Breast epithelium (tissue), 4 donors: Measurements from ENCODE around the gene B2M. TPM values are rescaled to one million over a fixed set of nuclear protein-coding genes. Genes with fewer than 3 reads are reported as not detected.
"Not testable (repeated sequence)": the region's sequence is repeated elsewhere in the genome, so short reads cannot be mapped to it uniquely, and the experiment has no call there.

ENCODE experiments used
- DNase-seq, 2 donors: peaks; one replicate each; pipeline ENCODE4 v3.0.0-alpha.2; 2019; ENCODE audit warnings: low spot score in 2 of 2
- H3K27ac ChIP-seq, 2 donors: fragments of 200-600 bp; sonication (generic) in 1 of 2; one replicate each; pipeline ENCODE4 v1.5.1; 2016 to 2019; ENCODE audit warnings: mild to moderate bottlenecking in 1 of 2
- H3K27me3 ChIP-seq, 2 donors: fragments of 200-600 bp; sonication (generic) in 1 of 2; one replicate each; pipeline versions ENCODE4 v1.5.1 to v1.6.0; 2017 to 2019; ENCODE audit warnings: control low read depth in 1 of 2, mild to moderate bottlenecking in 1 of 2
- H3K36me3 ChIP-seq: fragments of 200-600 bp; one replicate; pipeline ENCODE4 v1.5.1; 2019
- H3K4me1 ChIP-seq, 2 donors: fragments of 200-600 bp; sonication (generic); one replicate each; pipeline ENCODE4 v1.5.1; 2016 to 2019; ENCODE audit warnings: control low read depth in 1 of 2
- H3K4me3 ChIP-seq, 3 donors: fragments of 200-600 bp; sonication (generic); 1 replicate in 2 of 3; 2 replicates in 1 of 3; pipeline ENCODE4 v1.5.1; 2016 to 2019; ENCODE audit warnings: mild to moderate bottlenecking in 3 of 3, moderate library complexity in 2 of 3
- H3K9me3 ChIP-seq, 2 donors: fragments of 200-600 bp; sonication (generic) in 1 of 2; one replicate each; pipeline ENCODE4 v1.5.1; 2016 to 2019; ENCODE audit warnings: control low read depth in 1 of 2
- POLR2A ChIP-seq: fragments of 450-650 bp; IDR thresholded peaks from one replicate; pipeline ENCODE4 v1.6.1; 2016; ENCODE audit warnings: antibody characterized with exemption, mild to moderate bottlenecking, moderate library complexity
- POLR2AphosphoS5 ChIP-seq, 3 donors: sonication (generic); formaldehyde crosslinking; IDR thresholded peaks; one replicate each; pipeline ENCODE4 v1.6.1; 2017; ENCODE audit warnings: antibody characterized with exemption in 3 of 3
- intact Hi-C: fragments of 100-400 bp; cut with DNase I; formaldehyde crosslinking; loops from one replicate; pipeline ENCODE4 v1.15.1; 2023; ENCODE audit warnings: low total_unique reads
- total RNA-seq, 3 donors: library from RNA; depleted of rRNA; stranded (reverse); fragments of >200 nt; gene quantifications; one replicate each; pipeline ENCODE4 v1.1.0, GENCODE V29; 2016
- TF ChIP-seq, protein P1 (sequence below), 3 donors: fragments of 450-650 bp; IDR thresholded peaks; one replicate each; pipeline ENCODE4 v1.5.1; 2016 to 2017; ENCODE audit warnings: antibody characterized with exemption in 3 of 3, mild to moderate bottlenecking in 3 of 3, moderate library complexity in 3 of 3

B2M gene
- total RNA-seq, 3 donors from 2014 or later, result 2,658 to 3,703 (median 3,086) TPM

DNA sequence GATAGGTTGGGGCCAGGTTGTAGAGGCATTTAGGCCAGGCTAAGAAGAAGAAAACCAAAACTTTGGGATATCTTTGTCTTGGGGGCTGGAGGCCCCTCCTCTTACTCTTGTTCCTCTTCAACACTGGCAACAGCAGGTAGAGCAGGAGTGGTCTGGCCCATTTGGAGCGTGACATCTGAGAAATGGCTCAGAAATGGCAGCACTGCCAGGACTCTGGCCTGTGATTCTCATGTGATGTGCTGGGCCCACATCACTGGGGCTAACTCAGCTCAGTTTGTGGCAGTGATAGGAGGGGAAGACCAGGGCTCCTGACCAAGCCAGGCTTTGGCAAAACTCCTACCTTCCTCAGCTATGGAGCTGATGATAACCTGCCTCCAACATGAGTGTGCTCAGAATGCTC, 18.7 kb upstream of the B2M start:
- TF ChIP-seq, protein P1, sequence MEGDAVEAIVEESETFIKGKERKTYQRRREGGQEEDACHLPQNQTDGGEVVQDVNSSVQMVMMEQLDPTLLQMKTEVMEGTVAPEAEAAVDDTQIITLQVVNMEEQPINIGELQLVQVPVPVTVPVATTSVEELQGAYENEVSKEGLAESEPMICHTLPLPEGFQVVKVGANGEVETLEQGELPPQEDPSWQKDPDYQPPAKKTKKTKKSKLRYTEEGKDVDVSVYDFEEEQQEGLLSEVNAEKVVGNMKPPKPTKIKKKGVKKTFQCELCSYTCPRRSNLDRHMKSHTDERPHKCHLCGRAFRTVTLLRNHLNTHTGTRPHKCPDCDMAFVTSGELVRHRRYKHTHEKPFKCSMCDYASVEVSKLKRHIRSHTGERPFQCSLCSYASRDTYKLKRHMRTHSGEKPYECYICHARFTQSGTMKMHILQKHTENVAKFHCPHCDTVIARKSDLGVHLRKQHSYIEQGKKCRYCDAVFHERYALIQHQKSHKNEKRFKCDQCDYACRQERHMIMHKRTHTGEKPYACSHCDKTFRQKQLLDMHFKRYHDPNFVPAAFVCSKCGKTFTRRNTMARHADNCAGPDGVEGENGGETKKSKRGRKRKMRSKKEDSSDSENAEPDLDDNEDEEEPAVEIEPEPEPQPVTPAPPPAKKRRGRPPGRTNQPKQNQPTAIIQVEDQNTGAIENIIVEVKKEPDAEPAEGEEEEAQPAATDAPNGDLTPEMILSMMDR (IDR thresholded peaks at IDR 0.05), result no peak
- TF ChIP-seq POLR2A, result no peak
- TF ChIP-seq POLR2AphosphoS5 (IDR thresholded peaks at IDR 0.05), result no peak
- DNase-seq, result no peak
- Histone ChIP-seq H3K27me3 (no peaks in the 10 kb centered on the region), H3K4me1 (no peaks in the 10 kb centered on the region), H3K27ac (no peak overlapping the region), H3K36me3 (no peaks in the 10 kb centered on the region), H3K9me3 (no peaks in the 10 kb centered on the region), H3K4me3 (no peak overlapping the region)
- intact Hi-C loops, result no loop called here

DNA sequence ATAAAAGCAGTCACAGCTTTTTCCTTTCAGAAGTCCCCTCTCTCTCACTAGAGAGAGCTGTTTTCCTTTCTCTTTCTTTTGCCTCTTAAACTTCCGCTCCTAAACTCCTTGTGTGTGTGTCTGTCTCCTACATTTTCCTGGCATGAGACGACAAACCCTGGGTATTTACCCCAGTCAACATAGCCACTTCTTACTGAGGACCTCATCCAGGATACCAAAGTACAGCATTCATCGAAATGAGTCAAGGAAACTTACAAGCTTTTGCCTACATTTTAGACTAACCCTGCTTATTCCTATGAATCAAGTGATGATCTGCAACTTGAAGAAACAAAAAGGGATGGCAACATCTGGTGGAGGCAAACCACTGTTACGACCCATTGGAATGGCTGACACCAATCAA, 16.9 kb upstream of the B2M start:
- H3K36me3 ChIP-seq, result no peaks in the 10 kb centered on the region
- TF ChIP-seq POLR2A, result no peak
- TF ChIP-seq POLR2AphosphoS5 (IDR thresholded peaks at IDR 0.05), result no peak
- TF ChIP-seq, protein P1 (IDR thresholded peaks at IDR 0.05), result no peak
- intact Hi-C loops, result no loop called here

DNA sequence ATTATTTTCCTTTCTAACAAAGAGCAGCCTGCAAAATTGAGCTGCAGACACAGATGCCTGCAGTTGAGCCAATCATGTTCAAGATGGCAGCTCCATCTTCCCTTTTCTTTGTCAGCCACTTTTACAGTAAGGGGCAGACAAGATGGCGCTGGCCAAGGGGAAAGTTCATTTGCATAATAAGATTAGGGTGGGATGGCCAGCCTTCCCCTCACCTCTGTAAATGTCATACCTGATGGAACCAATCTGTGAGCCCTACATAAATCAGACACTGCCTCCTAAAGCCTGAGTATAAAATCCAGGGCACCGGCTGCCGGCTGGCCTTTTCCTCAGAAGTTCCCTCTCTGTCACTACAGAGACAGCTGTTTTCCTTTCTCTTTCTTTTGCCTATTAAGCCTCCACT, 16.0 kb upstream of the B2M start:
- Histone ChIP-seq H3K9me3 (peaks cover 0 to 4% of the 10 kb centered on the region in 2 donors), H3K36me3 (no peaks in the 10 kb centered on the region), H3K4me3 (no peak overlapping the region), H3K27me3 (no peaks in the 10 kb centered on the region), H3K27ac (no peak overlapping the region), H3K4me1 (no peaks in the 10 kb centered on the region)
- intact Hi-C loops, result no loop called here
- no peak for TF ChIP-seq POLR2AphosphoS5 (IDR thresholded peaks at IDR 0.05)
- no peak for TF ChIP-seq POLR2A
- TF ChIP-seq, protein P1 (IDR thresholded peaks at IDR 0.05), result no peak
- DNase-seq, result no peak

More for the DNA sequence above, 16.9 kb upstream of the B2M start:
- Histone ChIP-seq H3K27ac (no peak overlapping the region), H3K4me3 (no peak overlapping the region), H3K27me3 (no peaks in the 10 kb centered on the region), H3K9me3 (no peaks in the 10 kb centered on the region), H3K4me1 (no peaks in the 10 kb centered on the region)
- DNase-seq, result no peak

DNA sequence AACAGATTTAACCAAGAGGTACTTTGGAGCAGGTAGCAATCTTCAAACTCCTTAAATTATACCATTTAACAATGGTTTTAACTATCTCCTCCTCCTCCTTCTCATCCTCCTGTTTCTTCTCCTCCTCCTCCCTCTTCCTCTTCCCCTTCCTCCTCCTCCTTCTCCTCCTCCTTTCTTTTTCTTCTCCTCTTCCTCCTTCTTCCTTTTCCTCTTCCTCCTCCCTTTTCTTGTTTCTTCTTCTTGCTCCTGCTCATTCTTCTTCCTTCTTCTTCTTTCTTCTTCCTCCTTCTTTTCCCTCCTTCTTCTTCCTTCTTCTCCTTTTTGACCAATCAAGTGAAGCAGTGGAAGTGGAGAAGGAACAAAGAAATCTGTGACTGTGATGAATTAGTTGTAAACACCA, 14.3 kb upstream of the B2M start:
- H3K9me3 ChIP-seq, result peaks cover 0 to 7% of the 10 kb centered on the region in 2 donors
- intact Hi-C loops, result no loop called here
- no peak for DNase-seq
- H3K27me3 ChIP-seq, result no peaks in the 10 kb centered on the region
- no peaks in the 10 kb centered on the region for H3K4me1 ChIP-seq
- no peak overlapping the region for H3K4me3 ChIP-seq
- no peaks in the 10 kb centered on the region for H3K36me3 ChIP-seq
- H3K27ac ChIP-seq, result no peak overlapping the region
- TF ChIP-seq POLR2A, result no peak
- no peak for TF ChIP-seq POLR2AphosphoS5 (IDR thresholded peaks at IDR 0.05)
- TF ChIP-seq, protein P1 (IDR thresholded peaks at IDR 0.05), result no peak

DNA sequence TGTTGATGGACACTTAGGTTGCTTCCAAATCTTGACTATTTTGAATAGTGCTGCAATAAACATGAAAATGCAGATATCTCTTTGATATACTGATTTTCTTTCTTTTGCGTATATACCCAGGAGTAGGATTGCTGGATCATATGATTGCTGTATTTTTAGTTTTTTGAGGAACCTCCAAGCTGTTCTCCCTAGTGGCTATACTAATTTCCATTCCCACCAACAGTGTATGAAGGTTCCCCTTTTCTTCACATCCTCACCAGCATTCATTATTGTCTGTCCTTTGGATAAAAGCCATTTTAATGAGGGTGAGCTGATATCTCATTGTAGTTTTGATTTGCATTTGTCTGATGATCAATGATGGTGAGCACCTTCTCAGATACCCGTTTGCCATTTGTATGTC, 12.7 kb upstream of the B2M start:
- intact Hi-C loops, result no loop called here

DNA sequence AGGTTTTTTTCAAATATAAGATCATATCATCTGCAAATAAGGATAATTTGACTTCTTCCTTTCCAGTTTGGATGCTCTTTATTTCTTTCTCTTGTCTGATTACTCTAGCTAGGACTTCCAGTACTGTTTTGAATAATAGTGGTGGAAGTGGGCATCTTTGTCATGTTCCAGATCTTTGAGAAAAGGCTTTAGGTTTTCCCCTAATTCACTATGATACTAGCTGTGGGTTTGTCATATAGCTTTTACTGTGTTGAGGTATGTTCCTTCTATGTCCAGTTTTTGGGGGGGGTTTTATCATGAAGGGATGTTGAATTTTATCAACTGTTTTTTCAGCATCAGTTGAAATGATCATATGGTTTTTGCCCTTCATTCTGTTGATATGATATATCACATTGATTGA, 10.6 kb upstream of the B2M start:
- DNase-seq, H3K4me3 ChIP-seq, H3K27me3 ChIP-seq, intact Hi-C loops, H3K36me3 ChIP-seq, H3K27ac ChIP-seq, H3K4me1 ChIP-seq: not testable (repeated sequence)
- H3K9me3 ChIP-seq, result peaks cover 5 to 12% of the 10 kb centered on the region in 2 donors

More for the DNA sequence above, 12.7 kb upstream of the B2M start:
- H3K27me3 ChIP-seq, result no peaks in the 10 kb centered on the region
- H3K27ac ChIP-seq, result no peak overlapping the region
- no peaks in the 10 kb centered on the region for H3K4me1 ChIP-seq
- peaks cover 5 to 12% of the 10 kb centered on the region in 2 donors for H3K9me3 ChIP-seq
- no peak overlapping the region for H3K4me3 ChIP-seq
- DNase-seq, result no peak
- H3K36me3 ChIP-seq, result no peaks in the 10 kb centered on the region
- TF ChIP-seq POLR2A (no peak), POLR2AphosphoS5 (IDR thresholded peaks at IDR 0.05) (no peak)
- TF ChIP-seq, protein P1 (IDR thresholded peaks at IDR 0.05), result no peak
